NCI-H2196 (cell line): ENCODE data around the gene CCDC88B.
"Not testable (repeated sequence)": the region's sequence is repeated elsewhere in the genome, so short reads cannot be mapped to it uniquely, and the experiment has no call there.

ENCODE experiments used
- DNase-seq: peaks from one replicate; lab custom pipeline; 2025; ENCODE audit not compliant: unreplicated experiment; lab: John Stamatoyannopoulos, UW

The CCDC88B gene

GRCh38 chr11:64320556-64320955 is 19.4 kb upstream of the CCDC88B start:
- DNase-seq = no peak

- DNase-seq = no peak
Observed at GRCh38 chr11:64321026-64321425, 19.0 kb upstream of the CCDC88B start.

GRCh38 chr11:64321533-64321932 is 18.5 kb upstream of the CCDC88B start:
- DNase-seq = peak; percentile 79

GRCh38 chr11:64322925-64323260 is 17.1 kb upstream of the CCDC88B start:
- DNase-seq = no peak

DNA sequence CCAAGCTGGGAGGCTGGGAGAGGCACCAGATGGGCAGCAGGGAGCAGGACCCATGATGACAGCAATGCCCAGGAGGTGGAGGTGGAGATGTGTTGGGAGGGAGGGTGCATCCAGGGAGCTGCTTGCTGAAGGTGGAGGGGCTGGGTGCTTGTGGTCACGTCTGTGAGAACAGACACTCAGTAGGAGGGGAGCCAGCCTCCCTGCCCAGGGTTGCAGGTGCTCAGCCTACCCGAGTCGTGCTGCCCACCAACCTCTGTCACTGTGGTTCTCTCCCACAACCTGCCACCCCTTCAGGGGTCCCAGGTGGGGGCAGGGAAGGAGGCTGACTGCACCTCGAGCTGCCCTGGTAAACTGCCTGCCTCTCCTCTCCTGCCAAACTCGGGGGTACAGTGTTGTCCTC is 16.6 kb upstream of the CCDC88B start:
- no peak for DNase-seq

- not testable (repeated sequence) for DNase-seq
Observed at GRCh38 chr11:64323984-64324383, 16.0 kb upstream of the CCDC88B start.

DNA sequence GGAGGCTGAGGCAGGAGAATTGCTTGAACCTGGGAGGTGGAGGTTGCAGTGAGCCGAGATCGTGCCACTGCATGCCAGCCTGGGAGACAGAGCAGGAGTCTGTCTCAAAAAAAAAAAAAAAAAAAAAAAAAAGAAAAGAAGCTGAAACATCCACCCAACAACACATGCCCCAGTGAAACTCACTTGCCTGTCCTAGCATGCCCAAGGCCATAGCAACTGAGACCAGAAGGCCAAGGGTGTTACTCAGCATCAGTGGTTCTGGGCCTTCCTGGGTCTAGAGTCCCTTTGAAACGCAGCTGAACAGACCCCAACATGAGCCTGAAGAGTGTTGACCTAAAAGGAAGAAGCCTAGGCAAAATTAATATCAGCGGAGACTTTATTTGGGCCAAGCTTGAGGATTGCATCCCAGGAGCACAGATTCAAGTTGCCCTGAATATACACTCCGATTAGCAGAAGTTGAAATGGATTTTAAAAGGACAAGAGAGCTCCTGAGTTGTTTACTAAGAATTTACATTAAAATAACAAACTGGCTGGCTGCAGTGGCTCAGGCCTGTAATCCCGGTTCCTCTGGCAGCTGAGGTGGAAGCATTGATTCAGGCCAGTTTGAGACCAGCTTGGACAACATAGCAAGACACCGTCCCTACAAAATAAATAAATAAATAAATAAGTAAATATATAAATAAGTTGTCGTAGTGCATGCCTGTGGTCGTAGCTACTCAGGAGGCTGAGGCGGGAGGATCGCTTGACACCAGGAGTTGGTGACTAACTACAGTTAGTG is 15.1 kb upstream of the CCDC88B start:
- DNase-seq = no peak

GRCh38 chr11:64327375-64327774 is 12.6 kb upstream of the CCDC88B start:
- DNase-seq = no peak

- no peak for DNase-seq
Observed at GRCh38 chr11:64327993-64328392, 12.0 kb upstream of the CCDC88B start.

DNA sequence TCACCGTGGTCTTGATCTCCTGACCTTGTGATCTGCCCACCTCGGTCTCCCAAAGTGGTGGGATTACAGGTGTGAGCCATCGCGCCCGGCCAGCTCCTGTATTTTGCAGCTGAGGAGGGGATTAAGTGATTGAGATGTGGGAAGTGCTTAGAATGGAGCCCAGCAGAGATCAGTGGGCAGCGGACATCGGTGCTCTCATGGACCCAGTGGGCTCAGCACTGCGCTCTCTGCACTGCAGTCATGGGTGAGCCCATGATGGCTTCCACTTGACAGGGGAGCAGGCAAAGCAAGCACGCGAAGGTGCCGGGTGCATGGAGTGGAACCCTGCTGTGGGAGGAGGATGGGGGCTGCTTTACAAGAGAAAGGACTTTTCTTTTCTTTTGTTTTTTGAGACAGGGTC is 9.1 kb upstream of the CCDC88B start:
- DNase-seq = no peak

DNA sequence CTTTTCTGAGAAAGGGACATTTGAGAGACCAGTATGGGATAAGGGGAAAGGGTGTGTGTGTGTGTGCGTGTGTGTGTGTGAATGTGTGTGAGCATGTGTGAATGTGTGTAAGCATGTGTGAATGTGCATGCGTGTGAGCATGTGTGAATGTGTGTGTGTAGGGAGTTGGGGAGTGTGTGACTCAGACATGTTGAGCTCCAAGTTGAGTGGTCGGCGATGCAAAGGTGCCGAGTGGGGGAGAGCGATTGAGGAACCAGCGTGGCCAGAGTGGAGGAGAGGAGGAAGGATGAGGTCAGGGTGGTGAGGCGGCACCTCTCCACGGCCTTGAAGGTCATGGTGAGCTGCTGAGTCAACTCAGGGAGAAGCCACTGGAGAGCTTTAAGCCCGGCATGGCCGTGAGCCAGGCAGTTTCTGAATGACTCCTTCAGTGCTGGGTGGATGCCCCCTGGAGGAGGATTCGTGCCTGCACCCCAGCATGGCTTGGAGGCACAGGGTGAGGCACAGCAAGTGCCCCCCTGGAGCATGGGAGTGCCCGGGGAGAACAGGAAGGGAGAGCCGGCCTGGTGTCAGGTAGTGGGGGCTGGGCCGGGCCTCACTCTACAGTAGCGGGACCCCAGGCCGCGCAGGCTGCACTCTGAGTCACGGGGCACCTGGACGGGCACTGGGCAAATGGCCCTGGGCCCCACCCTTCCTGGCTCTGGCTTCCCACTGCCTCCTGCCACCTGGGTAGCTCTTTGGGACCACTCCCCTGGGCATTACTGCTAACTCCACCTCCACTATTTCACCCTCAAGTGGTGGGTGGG is 8.2 kb upstream of the CCDC88B start:
- DNase-seq = peak; percentile 88

GRCh38 chr11:64333556-64333955 is 6.4 kb upstream of the CCDC88B start:
- DNase-seq = no peak

GRCh38 chr11:64334764-64335735 is 5.0 kb upstream of the CCDC88B start:
- DNase-seq = peak; percentile 82

DNA sequence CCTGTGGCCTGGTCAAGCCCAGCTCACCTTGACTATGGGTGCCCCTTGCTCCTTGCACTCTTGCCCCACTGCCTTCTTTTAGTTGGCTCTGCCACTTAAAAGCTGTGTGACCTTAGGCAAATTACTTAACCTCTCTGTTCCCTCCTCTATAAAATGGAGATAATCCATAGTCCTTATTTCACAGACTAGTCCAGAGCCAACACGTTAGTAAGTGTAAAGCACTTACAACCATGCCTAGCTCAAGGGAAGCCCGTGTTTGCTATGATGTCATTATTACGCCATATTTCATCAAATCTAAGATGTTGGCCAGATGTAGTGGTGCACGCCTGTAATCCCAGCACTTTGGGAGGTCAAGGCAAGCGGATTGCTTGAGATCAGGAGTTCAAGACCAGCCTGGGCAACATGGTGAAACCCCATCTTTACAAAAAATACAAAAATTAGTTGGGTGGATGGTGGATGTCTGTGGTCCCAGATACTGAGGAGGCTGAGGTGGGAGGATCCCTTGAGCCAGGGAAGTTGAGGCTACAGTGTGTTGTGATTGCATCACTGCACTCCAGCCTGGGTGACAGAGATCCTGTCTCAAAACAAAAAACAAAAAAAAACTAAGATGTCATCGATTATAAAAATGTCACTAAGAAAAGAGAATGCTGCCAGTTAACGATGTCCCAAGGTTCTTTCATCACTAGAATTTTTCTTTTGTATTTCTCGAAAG is 2.3 kb upstream of the CCDC88B start:
- no peak for DNase-seq

- DNase-seq = no peak
Observed at GRCh38 chr11:64338716-64339115, 1.3 kb upstream of the CCDC88B start.

GRCh38 chr11:64339286-64339685 is 718 bp upstream of the CCDC88B start:
- no peak for DNase-seq

DNA sequence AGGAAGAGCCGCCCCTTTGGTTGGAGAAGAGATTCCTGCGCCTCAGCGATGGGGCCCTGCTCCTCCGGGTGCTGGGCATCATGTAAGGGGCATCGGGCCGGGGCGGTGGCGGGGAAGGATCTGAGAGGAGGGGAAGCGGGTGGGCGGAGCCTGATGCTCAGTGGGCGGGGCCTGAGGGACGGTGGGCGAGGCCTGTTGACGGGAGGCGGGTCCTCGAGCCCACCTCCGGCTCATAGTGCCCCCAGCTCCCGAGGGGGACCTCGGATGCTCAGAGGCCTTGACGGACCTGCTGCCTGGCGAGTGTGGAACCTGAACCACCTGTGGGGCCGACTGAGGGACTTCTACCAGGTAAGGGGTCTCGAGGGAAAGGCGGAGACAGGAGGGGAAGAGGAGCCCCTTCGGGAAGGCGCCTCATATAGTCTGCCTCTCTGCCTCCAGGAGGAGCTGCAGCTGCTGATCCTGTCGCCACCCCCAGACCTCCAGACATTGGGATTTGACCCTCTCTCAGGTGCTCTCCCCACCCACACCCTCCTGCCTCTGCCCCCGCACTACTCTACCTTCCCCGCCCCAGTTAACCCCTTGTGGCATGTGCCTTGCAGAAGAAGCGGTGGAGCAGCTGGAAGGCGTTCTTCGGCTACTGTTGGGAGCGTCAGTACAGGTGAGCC is 799 bp downstream of the CCDC88B start:
- no peak for DNase-seq

GRCh38 chr11:64341429-64341828 is 1.4 kb downstream of the CCDC88B start:
- DNase-seq = no peak

DNA sequence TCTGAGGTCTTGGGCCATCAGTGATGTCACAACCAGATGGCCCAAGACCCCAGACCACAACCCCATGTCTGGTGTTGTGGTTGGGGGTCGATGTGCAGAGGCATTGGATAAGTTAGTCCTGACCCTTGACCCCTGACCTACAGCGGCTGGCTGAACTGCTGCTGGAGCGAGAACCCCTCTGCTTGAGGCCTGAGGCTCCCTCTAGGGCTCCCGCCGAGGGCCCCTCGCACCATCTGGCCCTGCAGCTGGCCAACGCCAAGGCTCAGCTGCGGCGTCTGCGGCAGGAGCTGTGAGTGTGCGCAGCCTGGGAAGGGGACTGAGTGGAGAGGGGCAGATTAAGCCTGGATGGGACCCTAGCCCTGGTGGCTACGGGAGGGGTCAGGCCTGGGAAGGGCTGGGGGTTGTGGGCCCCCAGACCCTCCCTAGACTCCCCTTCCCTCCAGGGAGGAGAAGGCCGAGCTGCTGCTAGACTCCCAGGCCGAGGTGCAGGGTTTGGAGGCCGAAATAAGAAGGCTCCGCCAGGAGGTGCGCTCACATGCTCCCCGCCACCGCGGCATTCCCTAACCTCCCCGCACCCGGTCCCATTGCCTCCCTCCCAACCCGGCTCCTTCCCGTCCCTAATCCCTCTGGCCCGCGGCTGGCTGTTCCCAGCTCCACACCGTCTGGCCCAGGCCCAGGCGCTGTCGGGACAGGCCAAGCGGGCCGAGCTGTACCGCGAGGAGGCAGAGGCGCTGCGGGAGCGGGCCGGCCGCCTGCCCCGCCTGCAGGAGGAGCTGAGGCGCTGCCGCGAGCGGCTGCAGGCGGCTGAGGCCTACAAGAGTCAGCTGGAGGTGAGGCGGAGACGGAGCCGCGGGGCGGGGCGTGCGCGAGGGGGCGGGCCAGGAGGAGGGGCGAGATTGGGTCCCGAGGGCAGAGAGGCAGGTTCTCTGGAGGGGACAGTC is 2.1 kb downstream of the CCDC88B start:
- peak; percentile 87 for DNase-seq
